ENCODE data around the gene DISP3.

DNA sequence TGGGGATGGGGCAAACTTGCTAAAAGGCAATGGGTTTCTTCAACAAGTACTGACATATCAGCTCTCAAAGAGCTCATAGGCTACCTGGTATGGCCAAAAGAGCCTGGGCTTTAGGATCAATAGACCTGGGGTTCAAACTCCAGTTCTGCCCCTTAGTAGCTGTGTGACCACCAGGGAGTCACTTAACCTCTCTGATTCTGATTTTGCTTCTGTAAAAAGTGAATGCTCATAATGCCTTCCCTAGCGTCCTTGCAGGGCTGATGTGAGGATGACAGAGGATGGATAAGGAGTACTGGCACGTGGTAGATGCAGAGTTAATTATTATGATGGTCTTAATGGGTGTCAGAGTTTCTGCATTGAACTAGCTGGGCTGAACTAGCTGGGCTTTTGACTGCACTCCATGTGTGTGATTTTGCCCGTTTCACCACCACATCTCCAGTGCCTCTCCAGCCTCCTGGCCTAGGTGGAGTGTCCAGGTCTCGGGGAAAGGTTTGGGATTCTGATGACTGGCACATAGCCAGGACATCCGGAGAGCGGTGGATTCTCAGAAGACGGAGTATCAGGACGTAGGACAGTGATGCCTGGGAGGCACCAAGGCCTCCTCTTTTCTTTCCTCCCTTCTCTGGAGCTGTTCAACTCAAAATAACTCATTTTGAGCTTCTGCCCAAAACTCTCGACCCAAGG lies 15.2 kb downstream of the DISP3 start:
- TF ChIP-seq EZH2 (IDR thresholded peaks at IDR 0.05): no peak
- TF ChIP-seq POLR2AphosphoS5 (IDR thresholded peaks at IDR 0.05; ENCODE audit: borderline replicate concordance, low read depth, low read length): no peak

Measured in SK-N-MC (cell line).